ENCODE data around the gene ABCF1. TPM values are rescaled to one million over a fixed set of nuclear protein-coding genes. Genes with fewer than 3 reads are reported as not detected.

Gene ABCF1
- total RNA-seq, 1 experiment from 2014 or later, result 63.9 TPM

GRCh38 chr6:30555816-30556065 is 15.5 kb upstream of the ABCF1 start:
- Mint-ChIP-seq H3K27ac (ENCODE audit: low read depth, unreplicated experiment) (peak overlapping the region; percentile 99), H3K27me3 (ENCODE audit: insufficient read depth, unreplicated experiment) (no peaks in the 10 kb centered on the region), H3K9me3 (ENCODE audit: unreplicated experiment) (no peaks in the 10 kb centered on the region), H3K4me1 (ENCODE audit: insufficient read depth, unreplicated experiment) (peaks cover 16% of the 10 kb centered on the region), H3K36me3 (ENCODE audit: insufficient read depth, unreplicated experiment) (peaks cover 59% of the 10 kb centered on the region), H3K4me3 (ENCODE audit: unreplicated experiment) (peak overlapping the region; percentile 91)
- peak; percentile 11 for DNase-seq (ENCODE audit: unreplicated experiment)
- ChIA-PET POLR2A (interaction anchor here (1.1 to 5.7 kb wide), 12 partner anchors 10 to 166 kb away, joined by 3 to 125 read pairs (median 8); partner anchors contain the start of genes ABCF1, MRPS18B and PPP1R10), CTCF (interaction anchor here (1.0 to 9.4 kb wide), 3 partner anchors 13 to 98 kb away, joined by 3 to 116 read pairs (median 3); no protein-coding TSS in a partner anchor)
- TF ChIP-seq CTCF (IDR thresholded peaks at IDR 0.05; ENCODE audit: unreplicated experiment), result no peak
- BruUV-seq (replicated peaks), result no TSS peak
- intact Hi-C loops (cut with micrococcal nuclease), result loop anchor here (1.0 to 10.0 kb wide), 2 partner anchors 16 to 529 kb away; partner anchors contain the start of gene ABCF1

GRCh38 chr6:30556066-30556905 is 15.0 kb upstream of the ABCF1 start, which contains the start of gene GNL1:
TSS of gene GNL1 (minus strand) at chr6:30556489. CDS start at chr6:30556203, 286 bp downstream.
- Mint-ChIP-seq H3K27me3 (ENCODE audit: insufficient read depth, unreplicated experiment) (no peaks in the 10 kb centered on the region), H3K27ac (ENCODE audit: low read depth, unreplicated experiment) (peak within 1 kb of the TSS; percentile 99), H3K36me3 (ENCODE audit: insufficient read depth, unreplicated experiment) (peaks cover 57% of the 10 kb centered on the region), H3K9me3 (ENCODE audit: unreplicated experiment) (no peaks in the 10 kb centered on the region), H3K4me1 (ENCODE audit: insufficient read depth, unreplicated experiment) (peaks cover 16% of the 10 kb centered on the region), H3K4me3 (ENCODE audit: unreplicated experiment) (peak within 1 kb of the TSS; percentile 91)
- ChIA-PET POLR2A (interaction anchor here (0.6 to 5.7 kb wide), 24 partner anchors 10 to 1090 kb away, joined by 3 to 125 read pairs (median 5); partner anchors contain the start of genes ABCF1, C6orf136, MRPS18B and PPP1R10), CTCF (interaction anchor here (1.0 to 9.4 kb wide), 4 partner anchors 13 to 99 kb away, joined by 3 to 116 read pairs (median 4); no protein-coding TSS in a partner anchor)
- BruUV-seq (replicated peaks), result no TSS peak
- no peak for TF ChIP-seq CTCF (IDR thresholded peaks at IDR 0.05; ENCODE audit: unreplicated experiment)
- peak; percentile 94 for DNase-seq (ENCODE audit: unreplicated experiment)
- intact Hi-C loops (cut with micrococcal nuclease), result loop anchor here (1.0 to 10.0 kb wide), 2 partner anchors 15 to 529 kb away; partner anchors contain the start of gene ABCF1

GRCh38 chr6:30556906-30557682 is 14.1 kb upstream of the ABCF1 start, which contains the start of gene PRR3:
TSS of gene PRR3 (plus strand) at chr6:30557295. CDS start at chr6:30557345, 50 bp downstream.
- POLR2A ChIA-PET, result interaction anchor here (0.5 to 5.7 kb wide), 27 partner anchors 9 to 1090 kb away, joined by 3 to 125 read pairs (median 5); partner anchors contain the start of genes ABCF1, C6orf136, MRPS18B and PPP1R10
- Mint-ChIP-seq H3K27me3 (ENCODE audit: insufficient read depth, unreplicated experiment) (no peaks in the 10 kb centered on the region), H3K4me1 (ENCODE audit: insufficient read depth, unreplicated experiment) (peaks cover 16% of the 10 kb centered on the region), H3K9me3 (ENCODE audit: unreplicated experiment) (no peaks in the 10 kb centered on the region), H3K4me3 (ENCODE audit: unreplicated experiment) (peak within 1 kb of the TSS; percentile 91), H3K27ac (ENCODE audit: low read depth, unreplicated experiment) (peak within 1 kb of the TSS; percentile 99), H3K36me3 (ENCODE audit: insufficient read depth, unreplicated experiment) (peaks cover 58% of the 10 kb centered on the region)
- intact Hi-C loops (cut with micrococcal nuclease), result loop anchor here (1.0 to 10.0 kb wide), 2 partner anchors 14 to 528 kb away; partner anchors contain the start of gene ABCF1
- no TSS peak for BruUV-seq (replicated peaks)
- no peak for TF ChIP-seq CTCF (IDR thresholded peaks at IDR 0.05; ENCODE audit: unreplicated experiment)
- CTCF ChIA-PET, result interaction anchor here (1.7 to 9.4 kb wide), 2 partner anchors 13 to 14 kb away, joined by 4 to 116 read pairs; no protein-coding TSS in a partner anchor
- DNase-seq (ENCODE audit: unreplicated experiment), result peak; percentile 89

Data from MCF 10A (cell line).